ENCODE data around the gene RNF217. TPM values are rescaled to one million over a fixed set of nuclear protein-coding genes. Genes with fewer than 3 reads are reported as not detected.
"Not testable (repeated sequence)": the region's sequence is repeated elsewhere in the genome, so short reads cannot be mapped to it uniquely, and the experiment has no call there.

The RNF217 gene
- total RNA-seq, 4 donors from 2014 or later: 26.2 to 32.2 (median 28.8) TPM

GRCh38 chr6:125030969-125031368 is 68.7 kb downstream of the RNF217 start:
- Histone ChIP-seq H3K27me3 (no peaks in the 10 kb centered on the region), H3K27ac (no peak overlapping the region), H3K4me3 (no peak overlapping the region), H3K9me3 (peaks cover 0 to 3% (median 0%) of the 10 kb centered on the region in 3 donors), H3K36me3 (no peaks in the 10 kb centered on the region), H3K4me1 (no peaks in the 10 kb centered on the region)
- no peak for TF ChIP-seq EP300 (IDR thresholded peaks at IDR 0.05)
- 50 to 100% methylated on average over 1 of the region's 6 CpGs for WGBS, 2 donors (ENCODE audit: low coverage in 1 of 2)
- no peak for ATAC-seq

GRCh38 chr6:125031385-125031784 is 69.1 kb downstream of the RNF217 start:
- Histone ChIP-seq H3K27me3 (no peaks in the 10 kb centered on the region), H3K27ac (no peak overlapping the region), H3K9me3 (peaks cover 0 to 3% (median 0%) of the 10 kb centered on the region in 3 donors), H3K4me3 (no peak overlapping the region), H3K36me3 (no peaks in the 10 kb centered on the region), H3K4me1 (no peaks in the 10 kb centered on the region)
- TF ChIP-seq, protein P1, sequence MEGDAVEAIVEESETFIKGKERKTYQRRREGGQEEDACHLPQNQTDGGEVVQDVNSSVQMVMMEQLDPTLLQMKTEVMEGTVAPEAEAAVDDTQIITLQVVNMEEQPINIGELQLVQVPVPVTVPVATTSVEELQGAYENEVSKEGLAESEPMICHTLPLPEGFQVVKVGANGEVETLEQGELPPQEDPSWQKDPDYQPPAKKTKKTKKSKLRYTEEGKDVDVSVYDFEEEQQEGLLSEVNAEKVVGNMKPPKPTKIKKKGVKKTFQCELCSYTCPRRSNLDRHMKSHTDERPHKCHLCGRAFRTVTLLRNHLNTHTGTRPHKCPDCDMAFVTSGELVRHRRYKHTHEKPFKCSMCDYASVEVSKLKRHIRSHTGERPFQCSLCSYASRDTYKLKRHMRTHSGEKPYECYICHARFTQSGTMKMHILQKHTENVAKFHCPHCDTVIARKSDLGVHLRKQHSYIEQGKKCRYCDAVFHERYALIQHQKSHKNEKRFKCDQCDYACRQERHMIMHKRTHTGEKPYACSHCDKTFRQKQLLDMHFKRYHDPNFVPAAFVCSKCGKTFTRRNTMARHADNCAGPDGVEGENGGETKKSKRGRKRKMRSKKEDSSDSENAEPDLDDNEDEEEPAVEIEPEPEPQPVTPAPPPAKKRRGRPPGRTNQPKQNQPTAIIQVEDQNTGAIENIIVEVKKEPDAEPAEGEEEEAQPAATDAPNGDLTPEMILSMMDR (IDR thresholded peaks at IDR 0.05): no peak
- TF ChIP-seq POLR2A (IDR thresholded peaks at IDR 0.05) (no peak), POLR2AphosphoS5 (IDR thresholded peaks at IDR 0.05) (no peak), EP300 (IDR thresholded peaks at IDR 0.05) (no peak)
- 100% methylated on average over 1 of the region's 1 CpG for WGBS, 2 donors (ENCODE audit: low coverage in 1 of 2)
- no peak for ATAC-seq

DNA sequence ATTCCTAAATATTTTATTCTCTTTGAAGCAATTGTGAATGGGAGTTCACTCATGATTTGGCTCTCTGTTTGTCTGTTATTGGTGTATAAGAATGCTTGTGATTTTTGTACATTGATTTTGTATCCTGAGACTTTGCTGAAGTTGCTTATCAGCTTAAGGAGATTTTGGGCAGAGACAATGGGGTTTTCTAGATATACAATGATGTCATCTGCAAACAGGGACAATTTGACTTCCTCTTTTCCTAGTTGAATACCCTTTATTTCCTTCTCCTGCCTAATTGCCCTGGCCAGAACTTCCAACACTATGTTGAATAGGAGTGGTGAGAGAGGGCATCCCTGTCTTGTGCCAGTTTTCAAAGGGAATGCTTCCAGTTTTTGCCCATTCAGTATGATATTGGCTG is 72.7 kb downstream of the RNF217 start:
- H3K4me3 ChIP-seq, H3K4me1 ChIP-seq, H3K27me3 ChIP-seq, H3K36me3 ChIP-seq, ATAC-seq, H3K27ac ChIP-seq, H3K9me3 ChIP-seq: not testable (repeated sequence)

DNA sequence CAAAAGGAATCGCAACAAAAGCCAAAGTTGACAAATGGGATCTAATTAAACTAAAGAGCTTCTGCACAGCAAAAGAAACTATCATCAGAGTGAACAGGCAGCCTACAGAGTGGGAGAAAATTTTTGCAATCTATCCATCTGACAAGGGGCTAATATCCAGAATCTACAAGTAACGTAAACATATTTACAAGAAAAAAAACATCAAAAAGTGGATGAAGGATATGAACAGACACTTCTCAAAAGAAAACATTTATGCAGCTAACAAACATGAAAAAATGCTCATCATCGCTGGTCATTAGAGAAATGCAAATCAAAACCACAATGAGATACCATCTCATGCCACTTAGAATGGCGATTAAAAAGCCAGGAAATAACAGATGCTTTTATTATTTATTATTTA is 74.2 kb downstream of the RNF217 start:
- H3K9me3 ChIP-seq, H3K27me3 ChIP-seq, H3K4me3 ChIP-seq, H3K36me3 ChIP-seq, ATAC-seq, H3K27ac ChIP-seq, H3K4me1 ChIP-seq: not testable (repeated sequence)
- WGBS, 2 donors (ENCODE audit: low coverage in 1 of 2): 97 to 100% methylated on average over 4 of the region's 4 CpGs

DNA sequence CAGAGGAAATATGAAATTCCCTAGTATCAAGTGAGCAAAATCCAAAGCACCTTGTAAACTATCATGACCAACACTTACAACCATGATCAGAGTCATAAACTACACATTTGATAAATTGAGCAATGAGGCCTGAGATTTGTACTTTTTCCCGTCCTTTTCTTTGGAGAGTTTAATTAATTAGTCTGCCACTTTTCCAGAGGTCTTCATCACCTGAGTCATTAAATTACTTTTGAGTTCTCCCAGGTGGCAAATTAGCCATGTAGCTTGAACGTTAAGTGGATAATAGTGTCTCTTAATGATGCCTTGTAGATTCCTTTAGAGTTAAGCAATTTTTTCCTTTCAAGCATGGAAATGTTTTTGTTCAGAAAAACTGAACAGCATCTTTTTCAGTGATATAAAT is 75.6 kb downstream of the RNF217 start:
- 35 to 55% methylated on average over 2 of the region's 2 CpGs for WGBS, 2 donors (ENCODE audit: low coverage in 1 of 2)
- peaks cover 0 to 3% (median 0%) of the 10 kb centered on the region in 3 donors for H3K9me3 ChIP-seq
- no peak overlapping the region for H3K27ac ChIP-seq
- no peaks in the 10 kb centered on the region for H3K36me3 ChIP-seq
- TF ChIP-seq POLR2A (IDR thresholded peaks at IDR 0.05) (no peak), EP300 (IDR thresholded peaks at IDR 0.05) (no peak), POLR2AphosphoS5 (IDR thresholded peaks at IDR 0.05) (no peak)
- TF ChIP-seq, protein P1 (IDR thresholded peaks at IDR 0.05): no peak
- peaks cover 0 to 7% (median 0%) of the 10 kb centered on the region in 3 donors for H3K4me1 ChIP-seq
- no peak for ATAC-seq
- H3K27me3 ChIP-seq: no peaks in the 10 kb centered on the region
- no peak overlapping the region for H3K4me3 ChIP-seq

GRCh38 chr6:125038925-125039324 is 76.7 kb downstream of the RNF217 start:
- Histone ChIP-seq H3K9me3 (peaks cover 0 to 3% (median 0%) of the 10 kb centered on the region in 3 donors), H3K27ac (no peak overlapping the region), H3K4me1 (peaks cover 0 to 18% (median 0%) of the 10 kb centered on the region in 3 donors), H3K27me3 (no peaks in the 10 kb centered on the region), H3K36me3 (no peaks in the 10 kb centered on the region), H3K4me3 (no peak overlapping the region)
- WGBS, 2 donors (ENCODE audit: low coverage in 1 of 2): 100% methylated on average over 1 of the region's 2 CpGs
- no peak for ATAC-seq
- TF ChIP-seq, protein P1 (IDR thresholded peaks at IDR 0.05): no peak
- TF ChIP-seq EP300 (IDR thresholded peaks at IDR 0.05) (no peak), POLR2A (IDR thresholded peaks at IDR 0.05) (no peak), POLR2AphosphoS5 (IDR thresholded peaks at IDR 0.05) (no peak)
